NCI-H2029 treated with DMSO at 0.1 percent for 48 hours (cell line): Measurements from ENCODE around the gene SCAMP4.

Experiments used
- DNase-seq: peaks from one replicate; lab custom pipeline; 2025; lab: John Stamatoyannopoulos, UW

The SCAMP4 gene

GRCh38 chr19:1905110-1905862 is at the start of gene SCAMP4, which contains the start of gene ADAT3:
Gene SCAMP4, plus strand, starts transcription at chr19:1905399. Its CDS starts 9,621 bp downstream, at chr19:1915020.
Gene ADAT3, plus strand, starts transcription at chr19:1905399. Its CDS starts 6,649 bp downstream, at chr19:1912048.
- DNase-seq = peak; percentile 93

- no peak for DNase-seq
These were observed 49.4 kb upstream of the SCAMP4 start for GRCh38 chr19:1855828-1856255.

- DNase-seq = no peak
These were observed 48.9 kb upstream of the SCAMP4 start for GRCh38 chr19:1856345-1856697.

- DNase-seq = no peak
These were observed 48.2 kb upstream of the SCAMP4 start for GRCh38 chr19:1856698-1857603.

- DNase-seq = no peak
These were observed 47.4 kb upstream of the SCAMP4 start for GRCh38 chr19:1857648-1858326.

GRCh38 chr19:1858412-1859081 is 46.7 kb upstream of the SCAMP4 start:
- no peak for DNase-seq

- no peak for DNase-seq
These were observed 45.8 kb upstream of the SCAMP4 start for GRCh38 chr19:1859331-1859781.

- DNase-seq = no peak
These were observed 45.0 kb upstream of the SCAMP4 start for GRCh38 chr19:1860042-1860775.

- DNase-seq = no peak
These were observed 44.2 kb upstream of the SCAMP4 start for GRCh38 chr19:1860821-1861598.

- DNase-seq = no peak
These were observed 43.6 kb upstream of the SCAMP4 start for GRCh38 chr19:1861599-1862031.

GRCh38 chr19:1862068-1862423 is 43.2 kb upstream of the SCAMP4 start:
- no peak for DNase-seq

GRCh38 chr19:1862424-1863327 is 42.5 kb upstream of the SCAMP4 start:
- DNase-seq = no peak

GRCh38 chr19:1863328-1863637 is 41.9 kb upstream of the SCAMP4 start, which contains the start of gene KLF16:
Gene KLF16, minus strand, starts transcription at chr19:1863579. Its CDS starts 82 bp downstream, at chr19:1863497.
- DNase-seq = no peak

- peak; percentile 81 for DNase-seq
These were observed 41.3 kb upstream of the SCAMP4 start for GRCh38 chr19:1863638-1864479.

- no peak for DNase-seq
These were observed 40.6 kb upstream of the SCAMP4 start for GRCh38 chr19:1864480-1865171.

- no peak for DNase-seq
These were observed 39.8 kb upstream of the SCAMP4 start for GRCh38 chr19:1865172-1866010.
